Measurements from ENCODE around the gene HK2.
"Not testable (repeated sequence)": the region's sequence is repeated elsewhere in the genome, so short reads cannot be mapped to it uniquely, and the experiment has no call there.

Gene HK2

DNA sequence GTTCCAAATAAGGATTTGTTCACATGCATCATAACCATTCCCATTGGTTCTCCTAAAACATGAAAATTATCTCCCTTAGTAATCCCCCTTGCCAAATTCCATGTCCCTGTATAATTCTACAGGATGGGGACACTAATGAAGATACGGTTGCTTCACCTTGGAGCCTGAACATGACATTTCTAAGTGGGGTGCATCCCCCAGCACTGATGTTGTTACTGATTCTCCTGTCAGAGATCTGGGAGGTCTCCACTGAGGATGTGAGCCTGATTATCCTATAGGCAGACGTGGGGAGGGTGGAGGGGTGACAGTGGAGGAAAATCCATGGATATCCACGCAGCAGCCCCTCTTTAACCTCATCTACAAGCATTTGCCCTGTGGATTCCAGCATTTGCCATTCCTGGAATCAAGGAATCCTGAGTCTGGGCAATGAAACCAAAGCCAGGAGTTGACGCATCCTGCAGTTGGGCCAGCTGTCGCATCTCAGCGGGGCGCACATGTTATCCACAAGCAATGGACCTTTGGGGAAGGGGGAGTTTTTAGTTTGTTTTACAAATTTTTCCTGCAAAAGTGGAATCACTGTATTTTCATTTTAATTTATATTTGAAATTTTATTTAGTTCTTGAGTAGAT is 57.3 kb downstream of the HK2 start:
- no peak for DNase-seq (ENCODE audit: low read depth)

GRCh38 chr2:74891816-74892215 is 57.9 kb downstream of the HK2 start:
- not testable (repeated sequence) for DNase-seq (ENCODE audit: low read depth)

More for the DNA sequence above, 57.3 kb downstream of the HK2 start:
- H3K4me3 ChIP-seq (ENCODE audit: low read depth, low read length) = no peak overlapping the region
- no peak for TF ChIP-seq MAX (IDR thresholded peaks at IDR 0.05; ENCODE audit: low read depth, low read length)
- no peak for TF ChIP-seq POLR2A (IDR thresholded peaks at IDR 0.05; ENCODE audit: extremely low read depth, insufficient read length)
- TF ChIP-seq MYC (IDR thresholded peaks at IDR 0.05; ENCODE audit: low read depth, low read length) = no peak
- TF ChIP-seq, protein P1, sequence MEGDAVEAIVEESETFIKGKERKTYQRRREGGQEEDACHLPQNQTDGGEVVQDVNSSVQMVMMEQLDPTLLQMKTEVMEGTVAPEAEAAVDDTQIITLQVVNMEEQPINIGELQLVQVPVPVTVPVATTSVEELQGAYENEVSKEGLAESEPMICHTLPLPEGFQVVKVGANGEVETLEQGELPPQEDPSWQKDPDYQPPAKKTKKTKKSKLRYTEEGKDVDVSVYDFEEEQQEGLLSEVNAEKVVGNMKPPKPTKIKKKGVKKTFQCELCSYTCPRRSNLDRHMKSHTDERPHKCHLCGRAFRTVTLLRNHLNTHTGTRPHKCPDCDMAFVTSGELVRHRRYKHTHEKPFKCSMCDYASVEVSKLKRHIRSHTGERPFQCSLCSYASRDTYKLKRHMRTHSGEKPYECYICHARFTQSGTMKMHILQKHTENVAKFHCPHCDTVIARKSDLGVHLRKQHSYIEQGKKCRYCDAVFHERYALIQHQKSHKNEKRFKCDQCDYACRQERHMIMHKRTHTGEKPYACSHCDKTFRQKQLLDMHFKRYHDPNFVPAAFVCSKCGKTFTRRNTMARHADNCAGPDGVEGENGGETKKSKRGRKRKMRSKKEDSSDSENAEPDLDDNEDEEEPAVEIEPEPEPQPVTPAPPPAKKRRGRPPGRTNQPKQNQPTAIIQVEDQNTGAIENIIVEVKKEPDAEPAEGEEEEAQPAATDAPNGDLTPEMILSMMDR (IDR thresholded peaks at IDR 0.05; ENCODE audit: low read depth, low read length) = no peak

DNA sequence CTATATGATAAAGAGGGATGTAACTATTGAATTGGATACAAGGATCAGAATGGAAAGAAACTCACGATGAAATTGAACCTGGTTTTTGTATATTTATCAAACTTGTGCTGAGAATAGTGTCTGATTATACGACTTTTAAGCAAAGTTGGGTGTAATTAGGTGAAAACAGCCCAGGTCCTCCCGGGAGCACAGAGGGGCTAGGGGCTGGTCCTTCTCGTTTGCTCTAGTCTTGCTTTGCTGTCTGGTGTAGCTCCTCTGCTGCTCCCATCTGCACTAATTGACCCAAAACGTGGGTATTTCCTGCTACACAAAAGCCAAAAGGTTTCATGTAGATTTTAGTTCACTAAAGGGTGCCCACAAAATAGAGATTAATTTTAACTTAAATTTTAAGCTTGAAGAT is 58.7 kb downstream of the HK2 start:
- no peak overlapping the region for H3K4me3 ChIP-seq (ENCODE audit: low read depth, low read length)
- no peak for TF ChIP-seq POLR2A (IDR thresholded peaks at IDR 0.05; ENCODE audit: extremely low read depth, insufficient read length)
- TF ChIP-seq, protein P1 (IDR thresholded peaks at IDR 0.05; ENCODE audit: low read depth, low read length) = no peak
- TF ChIP-seq MAX (IDR thresholded peaks at IDR 0.05; ENCODE audit: low read depth, low read length) = no peak
- no peak for TF ChIP-seq MYC (IDR thresholded peaks at IDR 0.05; ENCODE audit: low read depth, low read length)
- DNase-seq (ENCODE audit: low read depth) = no peak

More at GRCh38 chr2:74891816-74892215, 57.9 kb downstream of the HK2 start:
- not testable (repeated sequence) for H3K4me3 ChIP-seq (ENCODE audit: low read depth, low read length)

DNA sequence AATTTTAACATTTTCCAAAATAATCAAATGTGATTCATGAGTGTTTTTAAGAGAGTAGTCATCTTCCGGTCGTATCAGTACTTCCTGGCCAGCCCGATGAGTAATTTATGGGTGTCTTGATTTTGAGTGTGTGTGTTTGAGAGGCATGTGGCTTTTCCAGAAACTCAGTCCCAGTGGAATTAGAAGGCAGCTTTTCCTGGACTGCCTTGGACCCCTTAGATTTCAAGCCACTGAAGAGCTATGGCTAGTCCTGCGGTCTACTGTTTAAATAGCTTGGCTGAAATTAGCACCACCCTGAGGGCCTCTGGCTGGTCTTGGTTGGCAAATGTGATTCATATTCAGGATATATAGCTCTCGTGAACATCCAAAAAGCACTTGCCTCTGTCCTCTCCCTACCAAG is 59.4 kb downstream of the HK2 start:
- TF ChIP-seq POLR2A (IDR thresholded peaks at IDR 0.05; ENCODE audit: extremely low read depth, insufficient read length) (no peak), MYC (IDR thresholded peaks at IDR 0.05; ENCODE audit: low read depth, low read length) (no peak), MAX (IDR thresholded peaks at IDR 0.05; ENCODE audit: low read depth, low read length) (no peak)
- TF ChIP-seq, protein P1 (IDR thresholded peaks at IDR 0.05; ENCODE audit: low read depth, low read length) = no peak
- no peak overlapping the region for H3K4me3 ChIP-seq (ENCODE audit: low read depth, low read length)
- DNase-seq (ENCODE audit: low read depth) = no peak

GRCh38 chr2:74894272-74894981 is 60.5 kb downstream of the HK2 start:
- TF ChIP-seq, protein P1 (IDR thresholded peaks at IDR 0.05; ENCODE audit: low read depth, low read length) = no peak
- no peak for TF ChIP-seq MYC (IDR thresholded peaks at IDR 0.05; ENCODE audit: low read depth, low read length)
- no peak for TF ChIP-seq MAX (IDR thresholded peaks at IDR 0.05; ENCODE audit: low read depth, low read length)
- TF ChIP-seq POLR2A (IDR thresholded peaks at IDR 0.05; ENCODE audit: extremely low read depth, insufficient read length) = no peak
- no peak overlapping the region for H3K4me3 ChIP-seq (ENCODE audit: low read depth, low read length)
- peak; percentile 87 for DNase-seq (ENCODE audit: low read depth)

GRCh38 chr2:74895001-74895400 is 61.1 kb downstream of the HK2 start:
- H3K4me3 ChIP-seq (ENCODE audit: low read depth, low read length) = no peak overlapping the region
- DNase-seq (ENCODE audit: low read depth) = peak; percentile 55
- TF ChIP-seq MAX (IDR thresholded peaks at IDR 0.05; ENCODE audit: low read depth, low read length) = no peak
- TF ChIP-seq, protein P1 (IDR thresholded peaks at IDR 0.05; ENCODE audit: low read depth, low read length) = no peak
- no peak for TF ChIP-seq POLR2A (IDR thresholded peaks at IDR 0.05; ENCODE audit: extremely low read depth, insufficient read length)
- no peak for TF ChIP-seq MYC (IDR thresholded peaks at IDR 0.05; ENCODE audit: low read depth, low read length)

Data from NB4 (cell line).